ENCODE measurements around the gene GRIN1.

- TF ChIP-seq CTCF (tag by site-specific recombination; IDR thresholded peaks at IDR 0.05) (no peak), ELK4 (IDR thresholded peaks at IDR 0.05; ENCODE audit: borderline replicate concordance, low read depth, low read length) (no peak), ZNF24 (tag by site-specific recombination; IDR thresholded peaks at IDR 0.05) (no peak), ZBTB17 (tag by site-specific recombination; IDR thresholded peaks at IDR 0.05) (no peak), ZNF175 (tag by site-specific recombination; IDR thresholded peaks at IDR 0.05) (no peak), ZNF529 (tag by site-specific recombination; IDR thresholded peaks at IDR 0.05; ENCODE audit: insufficient replicate concordance) (no peak), ZBTB48 (tag by site-specific recombination; IDR thresholded peaks at IDR 0.05) (no peak), ZBTB11 (tag by site-specific recombination; conservative IDR thresholded peaks at IDR 0.05; ENCODE audit: low read depth) (no peak), GLI2 (tag by site-specific recombination; IDR thresholded peaks at IDR 0.05; ENCODE audit: borderline replicate concordance, low read depth) (no peak), ZBTB6 (tag by site-specific recombination; IDR thresholded peaks at IDR 0.05) (no peak), GFI1B (tag by site-specific recombination; IDR thresholded peaks at IDR 0.05) (no peak), ZNF146 (tag by site-specific recombination; IDR thresholded peaks at IDR 0.05) (no peak), ZNF473 (tag by site-specific recombination; IDR thresholded peaks at IDR 0.05) (no peak), ZNF335 (tag by site-specific recombination; conservative IDR thresholded peaks at IDR 0.05) (no peak)
Observed at GRCh38 chr9:137171149-137171900, 32.4 kb downstream of the GRIN1 start.

Data from HEK293 (cell line).